ENCODE results near the gene RICTOR. TPM values are rescaled to one million over a fixed set of nuclear protein-coding genes. Genes with fewer than 3 reads are reported as not detected.

Gene RICTOR
- total and polyA plus RNA-seq, 9 of the 15 experiments (the other 6 are each of a cell fraction or from before 2014, with no cell fraction given): 13.9 to 46.6 (median 22.6) TPM

DNA sequence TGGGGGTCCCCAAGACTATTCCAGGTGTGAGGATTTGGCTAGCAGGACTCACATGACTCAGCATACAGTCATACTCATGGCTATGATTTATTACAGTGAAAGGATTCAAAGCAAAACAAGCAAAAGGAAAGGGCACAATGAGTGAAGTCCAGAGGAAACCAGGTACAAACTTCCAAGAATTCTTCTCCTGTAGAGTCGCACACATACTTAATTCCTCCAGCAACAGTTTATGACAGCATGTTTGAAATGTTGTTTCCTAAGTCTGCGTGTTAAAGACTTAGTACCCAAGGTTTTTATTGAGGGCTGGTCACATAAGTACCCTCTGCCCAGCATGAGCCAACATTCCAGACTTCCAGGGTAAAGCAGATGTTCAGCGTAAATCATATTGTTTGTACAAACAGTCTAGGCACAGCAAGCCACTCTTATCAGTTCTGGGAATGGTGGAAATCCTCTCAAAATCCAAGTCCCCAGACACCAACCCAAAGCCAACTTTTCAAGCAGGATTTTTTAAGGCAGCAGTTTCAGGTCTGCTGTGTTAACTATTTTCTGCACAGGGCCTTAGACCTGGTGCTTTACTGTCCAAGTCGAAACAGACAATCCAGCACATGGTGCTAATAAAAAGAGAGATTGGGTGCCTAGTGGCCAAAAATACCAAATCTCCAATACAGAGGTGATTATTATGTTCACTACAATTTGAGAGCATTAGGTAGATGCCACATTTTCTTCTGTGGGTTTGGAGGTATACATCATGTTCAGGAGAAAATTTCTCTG, 18.6 kb upstream of the RICTOR start (continued):
- TF ChIP-seq ZNF197 (CRISPR knock-in tag; IDR thresholded peaks at IDR 0.05; ENCODE audit: low read depth) (no peak), PCBP1 (IDR thresholded peaks at IDR 0.05; ENCODE audit: low read depth, low read length, poor library complexity, severe bottlenecking) (no peak), HNRNPK (IDR thresholded peaks at IDR 0.05; ENCODE audit: low read depth, low read length, poor library complexity, severe bottlenecking) (no peak), C11orf30 (IDR thresholded peaks at IDR 0.05; ENCODE audit: low read depth) (peak; percentile 77), ERF (CRISPR knock-in tag; IDR thresholded peaks at IDR 0.05) (no peak), TEAD1 (CRISPR knock-in tag; IDR thresholded peaks at IDR 0.05) (no peak)

DNA sequence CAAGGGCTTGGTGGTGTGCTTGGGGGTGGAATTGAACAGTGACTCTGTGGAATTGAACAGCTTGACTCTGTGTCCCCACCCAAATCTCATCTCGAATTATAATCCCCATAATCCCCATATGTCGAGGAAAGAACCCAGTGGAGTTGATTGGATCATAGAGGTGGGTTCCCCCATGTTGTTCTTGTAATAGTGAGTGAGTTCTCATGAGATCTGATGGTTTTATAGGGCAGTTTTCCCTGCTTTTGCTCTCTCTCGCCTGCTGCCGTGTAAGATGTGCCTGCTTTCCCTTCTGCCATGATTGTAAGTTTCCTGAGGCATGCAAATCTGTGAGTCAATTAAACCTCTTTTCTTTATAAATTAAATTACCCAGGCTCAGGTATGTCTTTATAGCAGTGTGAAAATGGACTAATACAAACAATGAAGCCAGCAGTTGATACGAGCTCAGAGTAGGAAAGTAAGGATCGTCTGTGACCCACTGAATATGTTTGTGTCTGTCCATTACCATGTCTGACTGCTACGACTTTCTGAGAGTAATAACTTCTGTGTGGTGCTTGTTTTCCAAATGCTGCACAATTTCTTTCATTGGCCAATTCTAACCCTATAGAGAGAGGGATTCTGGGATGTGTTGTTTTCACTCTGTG, 17.9 kb upstream of the RICTOR start:
- intact Hi-C loops (cut with micrococcal nuclease): no loop called here
- in situ Hi-C loops (cut with MboI): no loop called here
- no TSS peak for BruUV-seq (replicated peaks)
- ATAC-seq (no peak; the same call in 1 of the 3 replicates), FAIRE-seq (no peak), DNase-seq (ENCODE audit: extremely low read depth in 1 of 4, low spot score in 3 of 4) (no peak)
- no peak overlapping the region for H3K4me3 ChIP-seq
- ChIA-PET CTCF (ENCODE audit: low intra/inter-chr PET ratio) (interaction anchor here (0.7 kb wide), 1 partner anchor 11 kb away, joined by 3 read pairs; no protein-coding TSS in a partner anchor), POLR2A (interaction anchor here (2.1 kb wide), 1 partner anchor 8 kb away, joined by 5 read pairs; no protein-coding TSS in a partner anchor)
- H3K27me3 ChIP-seq (ENCODE audit: control insufficient read depth in 2 of 2, insufficient read depth in 2 of 2, low read length in 2 of 2): no peaks in the 10 kb centered on the region
- 58% methylated on average over 7 of the region's 7 CpGs for WGBS (ENCODE audit: insufficient coverage, low coverage, missing lambda C conversion rate)
- no peaks in the 10 kb centered on the region for H3K36me3 ChIP-seq (ENCODE audit: control insufficient read depth, insufficient read depth, low read length)
- peaks cover 0 to 2% of the 10 kb centered on the region in 2 experiments; a peak in 2 of 5 replicates for H3K4me1 ChIP-seq (replicated peaks in 1 of 2; ENCODE audit: control insufficient read depth in 2 of 2, insufficient read depth in 2 of 2, low read length in 2 of 2)
- no peaks in the 10 kb centered on the region for H3K9me1 ChIP-seq (ENCODE audit: control insufficient read depth, insufficient read depth, low read length)
- no peak overlapping the region for H3K27ac ChIP-seq (ENCODE audit: extremely low read depth, low read depth, low read length)
- H3K79me2 ChIP-seq (ENCODE audit: control insufficient read depth, insufficient read depth, low read length): no peaks in the 10 kb centered on the region
- H3K9me3 ChIP-seq (replicated peaks; ENCODE audit: control insufficient read depth, insufficient read depth, low read depth, low read length): no peaks in the 10 kb centered on the region; the same call in 1 of the 2 replicates
- no peak overlapping the region for H3K9ac ChIP-seq (ENCODE audit: insufficient read depth in 1 of 2, low read depth in 2 of 2, low read length in 2 of 2)
- H3K4me2 ChIP-seq (ENCODE audit: insufficient read depth, low read length): no peak overlapping the region
- H4K20me1 ChIP-seq (replicated peaks; ENCODE audit: control insufficient read depth, insufficient read depth, low read length): no peaks in the 10 kb centered on the region
- peak overlapping the region; percentile 32; the same call in 1 of the 2 replicates for H2AFZ ChIP-seq (ENCODE audit: low read depth, low read length)
- no peak for TF ChIP-seq SMC3 (conservative IDR thresholded peaks at IDR 0.05; ENCODE audit: insufficient read depth, low read depth, low read length)
- no peak for TF ChIP-seq ESRRB (CRISPR knock-in tag; IDR thresholded peaks at IDR 0.05; ENCODE audit: borderline replicate concordance)
- TF ChIP-seq CEBPB (tag; IDR thresholded peaks at IDR 0.05): no peak
- TF ChIP-seq, protein P1, sequence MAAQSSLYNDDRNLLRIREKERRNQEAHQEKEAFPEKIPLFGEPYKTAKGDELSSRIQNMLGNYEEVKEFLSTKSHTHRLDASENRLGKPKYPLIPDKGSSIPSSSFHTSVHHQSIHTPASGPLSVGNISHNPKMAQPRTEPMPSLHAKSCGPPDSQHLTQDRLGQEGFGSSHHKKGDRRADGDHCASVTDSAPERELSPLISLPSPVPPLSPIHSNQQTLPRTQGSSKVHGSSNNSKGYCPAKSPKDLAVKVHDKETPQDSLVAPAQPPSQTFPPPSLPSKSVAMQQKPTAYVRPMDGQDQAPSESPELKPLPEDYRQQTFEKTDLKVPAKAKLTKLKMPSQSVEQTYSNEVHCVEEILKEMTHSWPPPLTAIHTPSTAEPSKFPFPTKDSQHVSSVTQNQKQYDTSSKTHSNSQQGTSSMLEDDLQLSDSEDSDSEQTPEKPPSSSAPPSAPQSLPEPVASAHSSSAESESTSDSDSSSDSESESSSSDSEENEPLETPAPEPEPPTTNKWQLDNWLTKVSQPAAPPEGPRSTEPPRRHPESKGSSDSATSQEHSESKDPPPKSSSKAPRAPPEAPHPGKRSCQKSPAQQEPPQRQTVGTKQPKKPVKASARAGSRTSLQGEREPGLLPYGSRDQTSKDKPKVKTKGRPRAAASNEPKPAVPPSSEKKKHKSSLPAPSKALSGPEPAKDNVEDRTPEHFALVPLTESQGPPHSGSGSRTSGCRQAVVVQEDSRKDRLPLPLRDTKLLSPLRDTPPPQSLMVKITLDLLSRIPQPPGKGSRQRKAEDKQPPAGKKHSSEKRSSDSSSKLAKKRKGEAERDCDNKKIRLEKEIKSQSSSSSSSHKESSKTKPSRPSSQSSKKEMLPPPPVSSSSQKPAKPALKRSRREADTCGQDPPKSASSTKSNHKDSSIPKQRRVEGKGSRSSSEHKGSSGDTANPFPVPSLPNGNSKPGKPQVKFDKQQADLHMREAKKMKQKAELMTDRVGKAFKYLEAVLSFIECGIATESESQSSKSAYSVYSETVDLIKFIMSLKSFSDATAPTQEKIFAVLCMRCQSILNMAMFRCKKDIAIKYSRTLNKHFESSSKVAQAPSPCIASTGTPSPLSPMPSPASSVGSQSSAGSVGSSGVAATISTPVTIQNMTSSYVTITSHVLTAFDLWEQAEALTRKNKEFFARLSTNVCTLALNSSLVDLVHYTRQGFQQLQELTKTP (IDR thresholded peaks at IDR 0.05; ENCODE audit: low read depth in 1 of 2, partially characterized antibody in 2 of 2): peak in 1 of 2 experiments; percentile 22
- TF ChIP-seq, protein P2, sequence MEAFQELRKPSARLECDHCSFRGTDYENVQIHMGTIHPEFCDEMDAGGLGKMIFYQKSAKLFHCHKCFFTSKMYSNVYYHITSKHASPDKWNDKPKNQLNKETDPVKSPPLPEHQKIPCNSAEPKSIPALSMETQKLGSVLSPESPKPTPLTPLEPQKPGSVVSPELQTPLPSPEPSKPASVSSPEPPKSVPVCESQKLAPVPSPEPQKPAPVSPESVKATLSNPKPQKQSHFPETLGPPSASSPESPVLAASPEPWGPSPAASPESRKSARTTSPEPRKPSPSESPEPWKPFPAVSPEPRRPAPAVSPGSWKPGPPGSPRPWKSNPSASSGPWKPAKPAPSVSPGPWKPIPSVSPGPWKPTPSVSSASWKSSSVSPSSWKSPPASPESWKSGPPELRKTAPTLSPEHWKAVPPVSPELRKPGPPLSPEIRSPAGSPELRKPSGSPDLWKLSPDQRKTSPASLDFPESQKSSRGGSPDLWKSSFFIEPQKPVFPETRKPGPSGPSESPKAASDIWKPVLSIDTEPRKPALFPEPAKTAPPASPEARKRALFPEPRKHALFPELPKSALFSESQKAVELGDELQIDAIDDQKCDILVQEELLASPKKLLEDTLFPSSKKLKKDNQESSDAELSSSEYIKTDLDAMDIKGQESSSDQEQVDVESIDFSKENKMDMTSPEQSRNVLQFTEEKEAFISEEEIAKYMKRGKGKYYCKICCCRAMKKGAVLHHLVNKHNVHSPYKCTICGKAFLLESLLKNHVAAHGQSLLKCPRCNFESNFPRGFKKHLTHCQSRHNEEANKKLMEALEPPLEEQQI (IDR thresholded peaks at IDR 0.05): peak; percentile 77
- peak; percentile 50 for TF ChIP-seq ZFP36 (IDR thresholded peaks at IDR 0.05; ENCODE audit: low read depth, low read length, partially characterized antibody)
